NCI-H526 (cell line): ENCODE results near the gene TMEM235.
"Not testable (repeated sequence)": the region's sequence is repeated elsewhere in the genome, so short reads cannot be mapped to it uniquely, and the experiment has no call there.

Source experiments
- DNase-seq, 2 experiments: peaks; one replicate each; lab custom pipeline; 2025; lab: John Stamatoyannopoulos, UW

The TMEM235 gene

DNA sequence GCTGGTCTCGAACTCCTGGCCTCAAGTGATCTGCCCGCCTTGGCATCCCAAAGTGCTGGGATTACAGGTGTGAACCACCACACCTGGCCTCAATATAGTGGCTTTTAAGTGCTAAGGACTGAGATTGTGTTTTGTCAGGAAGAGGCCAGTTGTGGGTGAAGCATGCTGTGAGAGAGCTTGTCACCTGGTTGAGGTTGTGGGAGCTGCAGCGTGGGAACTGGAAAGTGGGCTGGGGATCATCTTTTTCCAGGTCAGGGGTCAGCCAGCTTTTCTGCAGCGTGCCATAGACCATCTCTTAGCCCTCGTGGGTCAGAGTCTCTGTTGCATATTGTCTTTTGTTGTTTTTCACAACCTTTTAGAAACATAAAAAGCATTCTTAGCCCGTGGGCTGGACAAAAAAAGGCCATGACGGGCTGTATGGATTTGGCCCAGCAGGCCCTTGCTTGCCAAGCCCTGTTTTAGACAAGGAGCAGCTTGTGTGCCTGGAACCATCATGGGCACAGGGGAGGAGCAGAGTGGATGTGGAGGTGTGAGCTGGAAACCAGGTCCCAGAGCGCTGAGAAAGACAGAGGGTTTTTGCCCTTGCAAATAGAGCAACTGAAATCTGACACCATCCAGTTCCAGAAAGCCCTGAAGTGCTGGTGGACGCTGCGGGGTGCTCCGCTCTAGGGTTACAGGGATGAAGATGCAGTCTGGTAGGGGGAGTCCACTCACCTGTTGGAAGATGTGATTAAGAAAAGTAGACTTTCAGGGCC is 11.9 kb upstream of the TMEM235 start:
- no peak for DNase-seq

GRCh38 chr17:78223061-78223460 is 8.4 kb upstream of the TMEM235 start:
- DNase-seq = no peak

- no peak for DNase-seq
Observed at GRCh38 chr17:78223765-78224164, 7.7 kb upstream of the TMEM235 start.

GRCh38 chr17:78224231-78225087 is 7.0 kb upstream of the TMEM235 start:
- no peak for DNase-seq

DNA sequence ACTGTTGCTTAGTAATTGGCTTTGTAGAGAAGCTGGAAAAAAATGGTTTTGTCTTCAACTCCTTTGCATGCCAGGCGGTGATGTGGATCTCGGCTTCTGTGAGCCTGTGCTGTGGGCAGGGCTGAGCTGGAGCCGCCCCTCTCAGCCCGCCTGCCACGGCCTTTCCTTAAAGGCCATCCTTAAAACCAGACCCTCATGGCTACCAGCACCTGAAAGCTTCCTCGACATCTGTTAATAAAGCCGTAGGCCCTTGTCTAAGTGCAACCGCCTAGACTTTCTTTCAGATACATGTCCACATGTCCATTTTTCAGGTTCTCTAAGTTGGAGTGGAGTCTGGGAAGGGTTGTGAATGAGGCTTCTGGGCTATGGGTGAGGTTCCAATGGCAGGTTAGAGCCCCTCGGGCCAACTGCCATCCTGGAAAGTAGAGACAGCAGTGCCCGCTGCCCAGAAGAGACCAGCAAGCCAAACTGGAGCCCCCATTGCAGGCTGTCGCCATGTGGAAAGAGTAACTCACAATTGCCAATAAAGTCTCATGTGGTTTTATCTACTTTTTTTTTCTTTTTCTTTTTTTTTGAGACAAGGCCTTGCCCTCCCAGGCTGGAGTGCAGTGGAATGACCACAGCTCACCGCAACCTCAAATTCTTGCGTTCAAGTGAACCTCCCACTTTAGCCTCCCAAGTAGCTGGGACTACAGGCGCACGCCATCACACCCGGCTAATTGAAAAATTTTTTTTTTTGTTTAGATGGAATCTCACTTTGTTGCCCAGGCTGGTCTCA is 6.2 kb upstream of the TMEM235 start:
- DNase-seq = no peak

DNA sequence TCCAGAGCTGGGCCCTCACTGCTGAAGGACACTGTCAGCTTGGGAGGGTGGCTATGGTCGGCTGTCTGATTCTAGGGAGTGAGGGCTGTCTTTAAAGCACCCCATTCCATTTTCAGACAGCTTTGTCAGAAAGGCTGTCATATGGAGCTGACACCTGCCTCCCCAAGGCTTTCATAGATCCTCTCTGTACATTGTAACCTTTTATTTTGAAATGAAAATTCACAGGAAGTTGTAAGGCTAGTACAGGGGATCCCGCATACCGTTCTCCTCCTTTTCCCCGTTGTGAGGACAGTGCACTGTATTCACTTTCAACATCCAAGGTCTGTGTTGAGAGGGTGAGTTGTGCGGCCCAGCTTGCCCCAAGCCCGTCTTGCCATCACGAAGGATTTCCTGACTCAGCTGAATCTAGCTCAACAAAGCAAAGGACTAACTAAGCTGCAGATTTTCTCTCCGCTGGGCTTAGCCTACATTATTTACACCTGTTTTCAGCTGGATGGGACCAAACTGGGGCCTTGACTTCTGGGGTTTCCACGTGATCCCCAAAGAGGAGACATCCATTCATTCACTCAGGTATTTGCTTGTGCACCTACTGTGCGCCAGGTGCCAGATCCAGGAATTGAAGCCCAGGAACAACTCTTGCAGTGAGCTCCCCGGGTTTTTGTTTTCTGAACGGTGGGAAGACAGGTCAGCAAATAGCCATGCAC is 5.2 kb upstream of the TMEM235 start:
- no peak for DNase-seq

DNA sequence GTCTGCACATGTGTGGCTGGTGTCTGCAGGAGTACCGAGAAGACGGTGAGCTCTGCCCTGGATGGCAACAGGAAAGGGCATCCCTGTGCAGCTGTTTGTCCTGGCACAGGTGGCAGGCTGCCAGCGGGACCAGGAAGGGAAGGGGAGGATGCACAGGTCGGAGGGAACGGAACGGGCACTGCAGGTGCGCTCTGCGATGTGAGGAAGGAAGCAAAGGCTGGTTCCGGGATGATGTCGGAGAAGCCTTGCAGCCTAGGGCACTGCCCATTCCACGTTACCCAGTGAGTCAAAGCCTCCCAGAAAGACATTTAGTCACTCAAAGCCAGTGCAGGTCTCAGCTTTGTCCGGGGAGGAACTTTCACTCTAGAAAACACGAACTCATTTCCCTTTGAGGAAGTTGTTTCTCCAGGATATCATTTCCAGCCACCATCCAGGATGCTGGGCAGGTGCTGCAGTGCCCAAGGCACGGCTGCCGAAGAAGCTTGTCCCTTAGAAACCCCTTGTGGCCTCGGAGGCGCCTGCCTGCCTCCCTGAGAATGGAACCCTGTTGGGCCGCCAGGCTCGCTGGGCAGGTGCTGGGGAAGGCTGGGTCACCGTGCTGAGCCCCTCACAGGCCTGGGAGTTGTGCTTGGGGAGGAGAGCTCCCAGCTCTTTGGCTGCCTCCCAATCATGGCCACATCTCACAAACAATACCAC is 4.5 kb upstream of the TMEM235 start:
- DNase-seq = peak in 1 of 2 experiments; percentile 23

DNA sequence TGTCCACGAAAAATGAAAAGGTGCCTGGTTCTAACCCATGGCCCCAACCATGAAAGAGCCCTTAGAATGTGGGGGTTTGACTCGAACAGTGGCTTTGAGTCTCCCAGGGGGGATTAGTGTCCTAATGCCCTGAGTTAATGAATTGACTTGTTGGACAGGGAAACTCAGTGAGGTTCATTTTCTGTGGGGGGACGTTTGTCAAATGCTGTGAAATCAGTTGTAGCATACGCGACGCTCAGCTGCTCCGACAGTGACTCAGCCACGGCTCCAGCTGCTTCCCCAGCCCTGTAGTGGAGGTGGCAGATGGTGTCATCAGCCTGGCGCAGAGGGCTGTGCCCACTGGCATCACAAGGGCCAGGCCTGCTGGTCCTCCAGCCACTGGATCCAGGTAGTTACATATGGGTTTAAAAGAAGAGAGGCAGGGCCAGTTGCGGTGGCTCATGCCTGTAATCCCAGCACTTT is 3.9 kb upstream of the TMEM235 start:
- DNase-seq = no peak

GRCh38 chr17:78228176-78228575 is 3.3 kb upstream of the TMEM235 start:
- no peak for DNase-seq

DNA sequence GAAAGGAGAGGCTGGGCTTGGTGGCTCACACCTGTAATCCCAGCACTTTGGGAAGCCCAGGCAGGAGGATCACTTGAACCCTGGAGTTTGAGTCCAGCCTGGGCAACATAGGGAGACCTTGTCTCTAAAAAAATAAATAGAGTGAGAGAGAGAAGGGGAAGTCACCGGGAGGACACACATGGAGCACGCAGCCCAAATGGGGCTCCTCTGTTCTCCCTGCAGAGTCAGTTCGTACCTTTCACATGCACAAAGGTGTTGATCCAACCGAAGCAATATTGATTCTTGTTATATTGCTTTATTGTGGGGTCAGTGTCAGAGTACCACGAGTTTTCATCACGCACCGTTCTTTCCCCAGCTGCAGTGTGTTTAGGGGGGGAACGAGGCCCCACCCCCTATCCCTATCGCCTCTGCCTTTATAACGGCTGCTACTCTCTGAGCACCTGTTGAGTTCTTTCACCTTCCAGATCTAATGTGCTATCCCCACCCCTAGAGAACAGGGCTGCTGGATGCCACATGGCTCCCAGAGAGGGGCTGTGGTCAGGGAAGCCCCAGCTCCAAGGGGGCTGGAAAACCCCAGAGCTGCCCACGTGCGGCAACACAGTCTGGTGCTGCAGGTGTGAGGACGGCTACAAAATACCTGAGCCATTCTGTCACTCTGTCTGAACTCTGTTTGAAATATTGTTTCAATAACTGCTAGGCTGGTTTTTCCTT is 1.0 kb upstream of the TMEM235 start:
- no peak for DNase-seq

GRCh38 chr17:78231991-78232858 is 794 bp downstream of the TMEM235 start:
- peak in 1 of 2 experiments; percentile 63 for DNase-seq

- no peak for DNase-seq
Observed at GRCh38 chr17:78232859-78233173, 1.4 kb downstream of the TMEM235 start.

GRCh38 chr17:78233678-78234077 is 2.2 kb downstream of the TMEM235 start:
- DNase-seq = no peak

- no peak for DNase-seq
Observed at GRCh38 chr17:78234261-78234865, 2.9 kb downstream of the TMEM235 start.

DNA sequence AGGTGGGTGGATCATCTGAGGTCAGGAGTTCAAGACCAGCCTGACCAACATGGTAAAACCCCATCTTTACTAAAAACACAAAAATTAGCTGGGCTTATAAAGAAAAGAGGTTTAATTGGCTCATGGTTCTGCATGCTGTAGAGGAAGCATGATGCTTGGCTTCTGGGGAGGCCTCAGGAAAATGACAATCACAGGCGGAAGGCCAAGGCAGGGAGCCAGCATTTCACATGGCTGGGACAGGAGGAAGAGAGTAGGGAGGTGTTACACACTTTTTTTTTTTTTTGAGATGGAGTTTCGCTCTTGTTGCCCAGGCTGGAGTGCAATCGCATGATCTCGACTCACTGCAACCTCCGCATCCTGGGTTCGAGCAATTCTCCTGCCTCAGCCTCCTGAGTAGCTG is 3.6 kb downstream of the TMEM235 start:
- DNase-seq = not testable (repeated sequence)

DNA sequence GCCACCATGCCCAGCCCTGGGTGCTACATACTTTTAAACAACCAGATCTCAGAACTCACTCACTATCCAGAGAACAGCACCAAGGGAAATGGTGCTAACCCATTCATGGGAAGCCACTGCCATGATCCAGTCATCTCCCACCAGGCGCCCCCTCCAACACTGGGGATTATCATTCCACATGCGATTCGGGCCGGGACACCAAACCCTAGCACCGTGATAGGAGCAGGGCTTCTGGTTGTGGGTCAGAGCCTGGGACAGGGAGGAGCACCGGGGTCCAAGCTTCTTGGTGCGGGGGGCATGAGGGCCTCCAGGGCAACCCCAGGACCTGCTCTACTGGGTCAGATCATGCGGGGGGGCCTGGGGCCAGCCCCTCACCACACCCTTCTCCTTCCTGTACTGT is 4.5 kb downstream of the TMEM235 start:
- no peak for DNase-seq

DNA sequence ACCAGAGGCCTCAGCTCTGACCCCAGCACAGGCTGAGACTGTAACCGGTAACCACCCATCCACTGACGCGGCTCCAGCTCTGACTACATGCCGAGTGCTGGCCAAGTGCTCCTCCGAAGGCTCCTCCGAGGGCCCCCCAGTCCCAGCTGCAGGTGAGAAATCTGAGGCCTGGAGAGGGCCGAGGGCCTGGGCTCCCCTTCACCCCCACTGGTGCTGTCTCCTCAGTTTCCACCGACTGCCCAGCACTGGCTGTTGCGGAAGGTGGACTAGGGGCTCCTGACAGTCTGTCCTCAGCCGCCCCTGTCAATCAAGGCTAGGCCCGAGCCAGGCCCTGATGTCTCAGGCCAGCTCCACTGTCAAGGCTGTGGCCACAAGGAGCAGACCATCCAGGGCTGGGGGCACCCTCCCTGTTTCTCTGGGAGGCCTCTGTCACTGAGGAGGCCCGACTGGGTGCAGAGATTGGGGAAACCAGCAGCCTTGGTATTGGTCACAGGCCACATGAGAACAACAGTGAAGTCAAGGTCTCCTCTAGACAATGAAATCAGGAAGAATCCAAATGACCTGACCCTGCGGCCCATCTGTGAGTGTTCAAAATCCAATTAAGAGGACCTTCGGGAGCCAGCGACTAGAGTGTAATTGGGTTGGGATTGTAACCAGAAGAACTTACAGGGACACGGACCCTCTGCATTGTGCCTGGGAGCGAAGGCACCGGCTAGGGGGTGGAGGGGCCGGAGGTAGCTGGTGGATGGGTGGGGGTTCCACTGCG is 5.1 kb downstream of the TMEM235 start:
- DNase-seq = no peak

GRCh38 chr17:78237401-78238012 is 6.1 kb downstream of the TMEM235 start:
- DNase-seq = no peak
